PC-3 (cell line): ENCODE measurements around the gene KIF24. TPM values are rescaled to one million over a fixed set of nuclear protein-coding genes. Genes with fewer than 3 reads are reported as not detected.

ENCODE experiments used
- ATAC-seq: fragments of 200-7000 bp; cut with Tn5 transposase; 2 replicates; pipeline ENCODE4 v1.9.1; 2020; ENCODE audit warnings: mild to moderate bottlenecking, moderate library complexity
- Bru-seq: library from RNA; stranded (reverse); fragments of 400-500 nt; gene quantifications from one replicate; lab custom pipeline; 2021; lab: Mats Ljungman, UMichigan
- BruChase-seq, 2 experiments: library from RNA; stranded (reverse); fragments of 400-500 nt; gene quantifications; one replicate each; lab custom pipeline; 2021; lab: Mats Ljungman, UMichigan
- BruUV-seq: library from RNA; stranded (reverse); fragments of 400-500 nt; replicated peaks from 2 replicates; lab custom pipeline; 2021; lab: Mats Ljungman, UMichigan
- CTCF ChIA-PET: fragments of 300-600 bp; sonication (Branson Sonifier 250); formaldehyde crosslinking; loops from one replicate; lab custom pipeline; 2022; ENCODE audit warnings: antibody characterized with exemption; lab: Charles Lee
- POLR2A ChIA-PET: fragments of 300-600 bp; sonication (Branson Sonifier 250); formaldehyde crosslinking; loops from one replicate; lab custom pipeline; 2022; ENCODE audit warnings: antibody characterized with exemption; ENCODE audit not compliant: unreplicated experiment; lab: Charles Lee
- DNase-seq: peaks from one replicate; pipeline ENCODE4 v3.0.0-alpha.2; 2015
- H2AFZ ChIP-seq: fragments of 300-600 bp; sonication (generic); 2 replicates; pipeline ENCODE4 v1.6.0; 2016; ENCODE audit warnings: antibody characterized with exemption, low read length
- H3F3A ChIP-seq: fragments of 300-600 bp; sonication (generic); one replicate; pipeline ENCODE4 v1.6.0; 2017; ENCODE audit warnings: antibody characterized with exemption, low read length, control low read depth, mild to moderate bottlenecking; ENCODE audit not compliant: unreplicated experiment
- H3K27ac ChIP-seq: fragments of 300-600 bp; sonication (generic); 2 replicates; pipeline ENCODE4 v1.5.1; 2016; ENCODE audit warnings: mild to moderate bottlenecking, low read length
- H3K27me3 ChIP-seq: fragments of 300-600 bp; sonication (generic); 2 replicates; pipeline ENCODE4 v1.6.1; 2016; ENCODE audit warnings: low read length, mixed read lengths
- H3K36me3 ChIP-seq: fragments of 300-600 bp; sonication (generic); 2 replicates; pipeline ENCODE4 v1.6.1; 2016; ENCODE audit warnings: low read depth, mixed run types, low read length, mixed read lengths
- H3K4me1 ChIP-seq: fragments of 300-600 bp; sonication (generic); 2 replicates; pipeline ENCODE4 v1.5.1; 2016; ENCODE audit warnings: low read length; ENCODE audit not compliant: insufficient read depth
- H3K4me2 ChIP-seq: fragments of 300-600 bp; sonication (generic); 2 replicates; pipeline ENCODE4 v1.6.0; 2016; ENCODE audit warnings: low read length
- H3K4me3 ChIP-seq: fragments of 300-600 bp; sonication (generic); 2 replicates; pipeline ENCODE4 v1.5.1; 2016; ENCODE audit warnings: mild to moderate bottlenecking, low read length, mixed read lengths
- H3K79me2 ChIP-seq: fragments of 300-600 bp; sonication (generic); 2 replicates; pipeline ENCODE4 v1.6.1; 2017; ENCODE audit warnings: low read length, mixed read lengths
- H3K9ac ChIP-seq: fragments of 300-600 bp; sonication (generic); 2 replicates; pipeline ENCODE4 v1.6.0; 2016; ENCODE audit warnings: mild to moderate bottlenecking, low read length
- H3K9me2 ChIP-seq: fragments of 300-600 bp; sonication (generic); replicated peaks from 2 replicates; pipeline ENCODE4 v1.6.1; 2016; ENCODE audit warnings: mixed run types, low read length, mixed read lengths
- H3K9me3 ChIP-seq: fragments of 300-600 bp; sonication (generic); 2 replicates; pipeline ENCODE4 v1.6.1; 2016; ENCODE audit warnings: low read length, mixed read lengths
- H4K20me1 ChIP-seq: fragments of 300-600 bp; sonication (generic); 2 replicates; pipeline ENCODE4 v1.6.1; 2016; ENCODE audit warnings: low read length, mixed read lengths
- EZH2 ChIP-seq: fragments of 300-600 bp; sonication (generic); IDR thresholded peaks from one replicate; pipeline ENCODE4 v1.6.1; 2017; ENCODE audit warnings: antibody characterized with exemption, mild to moderate bottlenecking, low read length; ENCODE audit not compliant: unreplicated experiment
- EZH2phosphoT487 ChIP-seq: fragments of 300-600 bp; sonication (generic); IDR thresholded peaks from 2 replicates; pipeline ENCODE4 v1.6.1; 2018; ENCODE audit warnings: mild to moderate bottlenecking, antibody characterized with exemption, low read length, borderline replicate concordance
- intact Hi-C: fragments of 100-400 bp; cut with micrococcal nuclease; formaldehyde crosslinking; loops from 2 replicates; pipeline ENCODE4 v1.9.0; 2023
- long read RNA-seq: library from polyadenylated mRNA; unstranded; transcript quantifications from one replicate; pipeline ENCODE4 v2.0.0, GENCODE V29; 2021; ENCODE audit not compliant: unreplicated experiment
- total RNA-seq: library from RNA; depleted of rRNA; stranded (reverse); fragments of >200 nt; gene quantifications from 2 replicates; pipeline ENCODE4 v1.2.3, GENCODE V29; 2014; rRNA removed
- TF ChIP-seq, protein P1 (sequence below): fragments of 300-600 bp; sonication (generic); conservative IDR thresholded peaks from 2 replicates; pipeline ENCODE4 v1.5.1; 2017; ENCODE audit warnings: antibody characterized with exemption, low read depth, mild to moderate bottlenecking, low read length

The KIF24 gene, protein sequence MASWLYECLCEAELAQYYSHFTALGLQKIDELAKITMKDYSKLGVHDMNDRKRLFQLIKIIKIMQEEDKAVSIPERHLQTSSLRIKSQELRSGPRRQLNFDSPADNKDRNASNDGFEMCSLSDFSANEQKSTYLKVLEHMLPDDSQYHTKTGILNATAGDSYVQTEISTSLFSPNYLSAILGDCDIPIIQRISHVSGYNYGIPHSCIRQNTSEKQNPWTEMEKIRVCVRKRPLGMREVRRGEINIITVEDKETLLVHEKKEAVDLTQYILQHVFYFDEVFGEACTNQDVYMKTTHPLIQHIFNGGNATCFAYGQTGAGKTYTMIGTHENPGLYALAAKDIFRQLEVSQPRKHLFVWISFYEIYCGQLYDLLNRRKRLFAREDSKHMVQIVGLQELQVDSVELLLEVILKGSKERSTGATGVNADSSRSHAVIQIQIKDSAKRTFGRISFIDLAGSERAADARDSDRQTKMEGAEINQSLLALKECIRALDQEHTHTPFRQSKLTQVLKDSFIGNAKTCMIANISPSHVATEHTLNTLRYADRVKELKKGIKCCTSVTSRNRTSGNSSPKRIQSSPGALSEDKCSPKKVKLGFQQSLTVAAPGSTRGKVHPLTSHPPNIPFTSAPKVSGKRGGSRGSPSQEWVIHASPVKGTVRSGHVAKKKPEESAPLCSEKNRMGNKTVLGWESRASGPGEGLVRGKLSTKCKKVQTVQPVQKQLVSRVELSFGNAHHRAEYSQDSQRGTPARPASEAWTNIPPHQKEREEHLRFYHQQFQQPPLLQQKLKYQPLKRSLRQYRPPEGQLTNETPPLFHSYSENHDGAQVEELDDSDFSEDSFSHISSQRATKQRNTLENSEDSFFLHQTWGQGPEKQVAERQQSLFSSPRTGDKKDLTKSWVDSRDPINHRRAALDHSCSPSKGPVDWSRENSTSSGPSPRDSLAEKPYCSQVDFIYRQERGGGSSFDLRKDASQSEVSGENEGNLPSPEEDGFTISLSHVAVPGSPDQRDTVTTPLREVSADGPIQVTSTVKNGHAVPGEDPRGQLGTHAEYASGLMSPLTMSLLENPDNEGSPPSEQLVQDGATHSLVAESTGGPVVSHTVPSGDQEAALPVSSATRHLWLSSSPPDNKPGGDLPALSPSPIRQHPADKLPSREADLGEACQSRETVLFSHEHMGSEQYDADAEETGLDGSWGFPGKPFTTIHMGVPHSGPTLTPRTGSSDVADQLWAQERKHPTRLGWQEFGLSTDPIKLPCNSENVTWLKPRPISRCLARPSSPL (N-terminal part only)
- total RNA-seq (4.7 and 5.0 TPM in 2 replicates), Bru-seq, nascent RNA (percentile 46 among the genes with signal in this experiment), BruChase-seq, experiment 1, labeled RNA remaining after a 6-hour chase (percentile 41 among the genes with signal in this experiment), BruChase-seq, experiment 2, labeled RNA remaining after a 2-hour chase (percentile 30 among the genes with signal in this experiment)
- long read RNA-seq, result 0 reads

GRCh38 chr9:34328987-34329832, at the start of gene KIF24, which contains the start of gene NUDT2:
Gene KIF24, minus strand, starts transcription at chr9:34329268. Its CDS starts 17,922 bp downstream, at chr9:34311346.
Gene NUDT2, plus strand, starts transcription at chr9:34329569. Its CDS starts 9,471 bp downstream, at chr9:34339040.
- DNase-seq (peak; percentile 99), ATAC-seq (peak; percentile 94)
- intact Hi-C loops, result loop anchor here (1.0 to 5.0 kb wide), 2 partner anchors 48 to 77 kb away; no protein-coding TSS in a partner anchor
- no peaks in the 10 kb centered on the region for H3F3A ChIP-seq
- H3K36me3 ChIP-seq, result no peaks in the 10 kb centered on the region
- TF ChIP-seq EZH2phosphoT487 (no peak), EZH2 (no peak)
- H3K27me3 ChIP-seq, result no peaks in the 10 kb centered on the region
- peaks cover 41% of the 10 kb centered on the region for H3K79me2 ChIP-seq
- peak within 1 kb of the TSS; percentile 89 for H3K4me3 ChIP-seq
- H3K9ac ChIP-seq, result peak within 1 kb of the TSS; percentile 98
- H2AFZ ChIP-seq, result peak within 1 kb of the TSS; percentile 97
- no peaks in the 10 kb centered on the region for H3K9me3 ChIP-seq
- POLR2A ChIA-PET, result no interaction called here
- CTCF ChIA-PET, result no interaction called here
- peak within 1 kb of the TSS; percentile 52 for H3K27ac ChIP-seq
- peak within 1 kb of the TSS; percentile 95 for H3K4me2 ChIP-seq
- H4K20me1 ChIP-seq, result no peaks in the 10 kb centered on the region
- no TSS peak for BruUV-seq
- H3K9me2 ChIP-seq, result no peaks in the 10 kb centered on the region
- H3K4me1 ChIP-seq, result peaks cover 17% of the 10 kb centered on the region; the same call in 1 of the 2 replicates

DNA sequence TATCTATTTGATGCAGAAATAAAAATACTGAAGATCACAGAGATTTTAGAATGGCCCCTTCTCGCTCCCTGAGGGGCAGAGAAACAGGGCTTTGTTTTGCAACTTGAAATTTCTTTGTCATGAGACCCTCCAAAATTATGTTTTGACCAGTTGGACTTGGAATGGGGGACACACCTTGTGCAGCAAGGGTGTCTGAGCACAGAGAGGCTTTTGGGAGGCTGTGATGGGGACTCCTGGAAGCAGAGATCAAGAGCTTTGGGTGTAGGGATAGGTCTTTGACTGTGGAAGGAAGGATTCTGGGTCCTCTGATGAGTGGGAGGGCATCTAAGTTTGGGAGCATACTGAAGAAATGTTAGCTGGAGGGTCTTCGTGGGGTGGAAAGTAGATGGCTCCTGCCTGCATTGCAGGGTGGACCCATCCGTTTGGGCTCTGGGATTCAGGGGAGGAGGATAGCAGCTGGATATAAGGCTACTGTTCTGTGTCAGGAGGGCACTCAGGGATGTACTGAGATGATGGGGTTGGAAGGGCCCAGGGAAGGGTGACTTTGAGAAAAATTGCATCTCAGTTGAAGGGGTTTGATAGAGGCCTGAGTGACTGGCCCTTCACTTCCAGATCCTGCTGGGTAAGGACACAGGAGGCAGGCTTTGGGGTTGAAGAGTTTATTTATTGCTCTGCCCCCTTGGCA, 49.5 kb upstream of the KIF24 start:
- Histone ChIP-seq H3K36me3 (no peaks in the 10 kb centered on the region), H3K9ac (no peak overlapping the region), H3K27ac (no peak overlapping the region), H3K79me2 (no peaks in the 10 kb centered on the region), H3K4me3 (no peak overlapping the region), H2AFZ (no peak overlapping the region), H3F3A (no peaks in the 10 kb centered on the region), H3K9me3 (no peaks in the 10 kb centered on the region), H3K4me1 (peaks cover 14% of the 10 kb centered on the region), H4K20me1 (no peaks in the 10 kb centered on the region), H3K27me3 (no peaks in the 10 kb centered on the region), H3K9me2 (no peaks in the 10 kb centered on the region), H3K4me2 (no peak overlapping the region)
- BruUV-seq, result no TSS peak
- CTCF ChIA-PET, result interaction anchor here (0.6 to 1.0 kb wide), 2 partner anchors 124 to 430 kb away, joined by 3 to 4 read pairs; no protein-coding TSS in a partner anchor
- TF ChIP-seq EZH2phosphoT487 (no peak), EZH2 (no peak)
- TF ChIP-seq, protein P1, sequence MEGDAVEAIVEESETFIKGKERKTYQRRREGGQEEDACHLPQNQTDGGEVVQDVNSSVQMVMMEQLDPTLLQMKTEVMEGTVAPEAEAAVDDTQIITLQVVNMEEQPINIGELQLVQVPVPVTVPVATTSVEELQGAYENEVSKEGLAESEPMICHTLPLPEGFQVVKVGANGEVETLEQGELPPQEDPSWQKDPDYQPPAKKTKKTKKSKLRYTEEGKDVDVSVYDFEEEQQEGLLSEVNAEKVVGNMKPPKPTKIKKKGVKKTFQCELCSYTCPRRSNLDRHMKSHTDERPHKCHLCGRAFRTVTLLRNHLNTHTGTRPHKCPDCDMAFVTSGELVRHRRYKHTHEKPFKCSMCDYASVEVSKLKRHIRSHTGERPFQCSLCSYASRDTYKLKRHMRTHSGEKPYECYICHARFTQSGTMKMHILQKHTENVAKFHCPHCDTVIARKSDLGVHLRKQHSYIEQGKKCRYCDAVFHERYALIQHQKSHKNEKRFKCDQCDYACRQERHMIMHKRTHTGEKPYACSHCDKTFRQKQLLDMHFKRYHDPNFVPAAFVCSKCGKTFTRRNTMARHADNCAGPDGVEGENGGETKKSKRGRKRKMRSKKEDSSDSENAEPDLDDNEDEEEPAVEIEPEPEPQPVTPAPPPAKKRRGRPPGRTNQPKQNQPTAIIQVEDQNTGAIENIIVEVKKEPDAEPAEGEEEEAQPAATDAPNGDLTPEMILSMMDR, result no peak
- ATAC-seq (no peak), DNase-seq (no peak)
- intact Hi-C loops, result loop anchor here (2.0 kb wide), 1 partner anchor 122 kb away; no protein-coding TSS in a partner anchor
- POLR2A ChIA-PET, result interaction anchor here (0.6 to 0.7 kb wide), 2 partner anchors 43 to 438 kb away, joined by 3 to 6 read pairs; no protein-coding TSS in a partner anchor
